Measurements from ENCODE around the gene EHD4. TPM values are rescaled to one million over a fixed set of nuclear protein-coding genes. Genes with fewer than 3 reads are reported as not detected.

The EHD4 gene
- total RNA-seq, 1 donor from 2014 or later: 21.1 TPM

GRCh38 chr15:41950489-41950888, 21.9 kb downstream of the EHD4 start:
- no peak for DNase-seq (ENCODE audit: low read depth)
- Histone ChIP-seq H3K27me3 (ENCODE audit: control insufficient read depth, insufficient read depth, low read length) (no peaks in the 10 kb centered on the region), H3K36me3 (ENCODE audit: control insufficient read depth, insufficient read depth, low read length) (peaks cover 18% of the 10 kb centered on the region), H3K4me3 (ENCODE audit: low read depth, low read length) (no peak overlapping the region)
- peak; percentile 94 for FAIRE-seq
- no peak for TF ChIP-seq CTCF (IDR thresholded peaks at IDR 0.05; ENCODE audit: insufficient read depth, low read length, severe bottlenecking)

DNA sequence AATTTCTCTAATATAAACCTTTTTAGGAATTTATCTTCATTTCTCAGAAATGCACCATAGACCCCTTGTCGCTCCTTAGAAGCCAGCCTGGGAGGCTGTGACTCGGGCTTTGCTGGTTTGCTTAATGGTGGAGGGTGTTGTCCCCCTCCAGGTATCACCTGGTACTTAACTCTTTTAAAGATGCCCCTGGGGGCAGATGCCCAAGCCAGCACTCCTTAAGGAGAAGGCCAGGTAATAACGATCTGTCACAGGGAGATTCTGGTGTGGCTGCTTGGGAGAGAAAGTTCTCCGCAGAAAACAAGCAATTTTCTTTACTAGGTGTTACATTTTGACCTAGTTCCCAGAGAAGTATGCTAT, 22.3 kb downstream of the EHD4 start:
- no peak for TF ChIP-seq CTCF (IDR thresholded peaks at IDR 0.05; ENCODE audit: insufficient read depth, low read length, severe bottlenecking)
- Histone ChIP-seq H3K27me3 (ENCODE audit: control insufficient read depth, insufficient read depth, low read length) (no peaks in the 10 kb centered on the region), H3K36me3 (ENCODE audit: control insufficient read depth, insufficient read depth, low read length) (peaks cover 18% of the 10 kb centered on the region), H3K4me3 (ENCODE audit: low read depth, low read length) (no peak overlapping the region)
- FAIRE-seq: no peak
- DNase-seq (ENCODE audit: low read depth): no peak

DNA sequence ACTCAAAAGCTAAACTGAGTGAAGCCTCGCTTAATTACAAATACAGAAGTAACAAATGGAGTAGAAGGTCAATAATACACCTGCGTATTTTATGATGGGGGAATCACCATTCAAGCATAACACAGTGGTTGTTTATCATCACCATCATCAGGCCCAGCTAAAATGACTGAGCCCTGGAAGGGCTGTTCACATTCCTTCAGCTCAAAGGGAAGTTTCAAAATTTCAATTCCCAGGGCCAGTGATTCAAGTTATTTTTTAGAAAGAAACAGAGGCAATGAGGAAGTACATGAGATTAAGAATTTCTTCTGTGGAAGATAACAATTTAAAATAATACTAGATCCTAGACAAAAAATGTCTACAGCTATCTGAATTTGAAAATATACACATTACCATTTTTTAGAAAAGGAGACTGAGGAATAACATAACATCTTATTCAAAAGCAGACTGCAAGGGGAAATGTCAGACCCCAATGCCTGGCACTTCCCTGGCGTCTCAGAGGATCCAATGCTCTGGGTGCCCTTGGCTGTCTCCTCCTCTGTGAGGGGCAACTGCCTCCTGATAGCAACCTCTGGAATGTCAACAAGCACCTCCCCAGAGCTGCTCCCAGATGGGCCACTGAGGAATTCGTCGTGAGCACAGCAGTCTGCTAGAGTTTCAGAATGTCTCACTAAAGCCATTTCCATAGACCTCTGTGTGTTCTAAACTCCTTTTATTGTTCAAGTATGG, 22.8 kb downstream of the EHD4 start:
- FAIRE-seq (no peak), DNase-seq (ENCODE audit: low read depth) (no peak)
- Histone ChIP-seq H3K4me3 (ENCODE audit: low read depth, low read length) (no peak overlapping the region), H3K27me3 (ENCODE audit: control insufficient read depth, insufficient read depth, low read length) (no peaks in the 10 kb centered on the region), H3K36me3 (ENCODE audit: control insufficient read depth, insufficient read depth, low read length) (peaks cover 18% of the 10 kb centered on the region)
- TF ChIP-seq CTCF (IDR thresholded peaks at IDR 0.05; ENCODE audit: insufficient read depth, low read length, severe bottlenecking): no peak

- H3K36me3 ChIP-seq (ENCODE audit: control insufficient read depth, insufficient read depth, low read length): peaks cover 16% of the 10 kb centered on the region
- no peak for DNase-seq (ENCODE audit: low read depth)
- H3K27me3 ChIP-seq (ENCODE audit: control insufficient read depth, insufficient read depth, low read length): no peaks in the 10 kb centered on the region
- H3K4me3 ChIP-seq (ENCODE audit: low read depth, low read length): no peak overlapping the region
- no peak for TF ChIP-seq CTCF (IDR thresholded peaks at IDR 0.05; ENCODE audit: insufficient read depth, low read length, severe bottlenecking)
- FAIRE-seq: no peak
Observed at GRCh38 chr15:41948490-41948889, 23.9 kb downstream of the EHD4 start.

GRCh38 chr15:41946970-41947369, 25.4 kb downstream of the EHD4 start:
- Histone ChIP-seq H3K27me3 (ENCODE audit: control insufficient read depth, insufficient read depth, low read length) (no peaks in the 10 kb centered on the region), H3K4me3 (ENCODE audit: low read depth, low read length) (no peak overlapping the region), H3K36me3 (ENCODE audit: control insufficient read depth, insufficient read depth, low read length) (peaks cover 14% of the 10 kb centered on the region)
- no peak for TF ChIP-seq CTCF (IDR thresholded peaks at IDR 0.05; ENCODE audit: insufficient read depth, low read length, severe bottlenecking)
- peak; percentile 74 for DNase-seq (ENCODE audit: low read depth)
- peak; percentile 88 for FAIRE-seq

GRCh38 chr15:41945731-41946130, 26.6 kb downstream of the EHD4 start:
- no peak overlapping the region for H3K4me3 ChIP-seq (ENCODE audit: low read depth, low read length)
- TF ChIP-seq CTCF (IDR thresholded peaks at IDR 0.05; ENCODE audit: insufficient read depth, low read length, severe bottlenecking): no peak
- FAIRE-seq (peak; percentile 52), DNase-seq (ENCODE audit: low read depth) (no peak)
- H3K27me3 ChIP-seq (ENCODE audit: control insufficient read depth, insufficient read depth, low read length): no peaks in the 10 kb centered on the region
- peaks cover 15% of the 10 kb centered on the region for H3K36me3 ChIP-seq (ENCODE audit: control insufficient read depth, insufficient read depth, low read length)
